DOHH2 (cell line): ENCODE results near the gene LHX2.

Experiments
- H3F3A ChIP-seq: fragments of 200-600 bp; sonication (generic), shearing (Covaris generic); 2 replicates; pipeline ENCODE4 v1.6.0; 2016; ENCODE audit warnings: antibody characterized with exemption, mild to moderate bottlenecking; ENCODE audit not compliant: control insufficient read depth, insufficient read depth
- H3K27ac ChIP-seq: fragments of 200-600 bp; sonication (generic); 2 replicates; pipeline ENCODE4 v1.5.1; 2014; ENCODE audit warnings: low read depth, mild to moderate bottlenecking, low read length, moderate library complexity
- H3K27me3 ChIP-seq: fragments of 200-600 bp; sonication (generic); 2 replicates; pipeline ENCODE4 v1.6.1; 2014; ENCODE audit warnings: mild to moderate bottlenecking, low read length, mixed read lengths; ENCODE audit not compliant: control insufficient read depth
- H3K36me3 ChIP-seq: fragments of 200-600 bp; sonication (generic); 2 replicates; pipeline ENCODE4 v1.6.1; 2014; ENCODE audit warnings: mild to moderate bottlenecking, low read length, moderate library complexity, mixed read lengths; ENCODE audit not compliant: control insufficient read depth
- H3K4me1 ChIP-seq: fragments of 200-600 bp; sonication (generic); 2 replicates; pipeline ENCODE4 v1.6.1; 2014; ENCODE audit warnings: mild to moderate bottlenecking, low read length, mixed read lengths; ENCODE audit not compliant: control insufficient read depth
- H3K4me2 ChIP-seq: fragments of 200-600 bp; sonication (generic); 2 replicates; pipeline ENCODE4 v1.6.0; 2014; ENCODE audit warnings: mild to moderate bottlenecking, low read length, moderate library complexity
- H3K4me3 ChIP-seq: fragments of 200-600 bp; sonication (generic); 2 replicates; pipeline ENCODE4 v1.5.1; 2014; ENCODE audit warnings: mild to moderate bottlenecking, low read length, mixed read lengths
- H3K79me2 ChIP-seq: fragments of 200-600 bp; sonication (generic); 2 replicates; pipeline ENCODE4 v1.6.1; 2014; ENCODE audit warnings: mild to moderate bottlenecking, low read length, mixed read lengths; ENCODE audit not compliant: control insufficient read depth
- H3K9me2 ChIP-seq: fragments of 200-600 bp; sonication (generic); replicated peaks from 2 replicates; pipeline ENCODE4 v1.6.1; 2014; ENCODE audit warnings: mild to moderate bottlenecking, low read length, mixed read lengths; ENCODE audit not compliant: control insufficient read depth
- H3K9me3 ChIP-seq: fragments of 200-600 bp; sonication (generic); 2 replicates; pipeline ENCODE4 v1.6.1; 2014; ENCODE audit warnings: antibody characterized with exemption, low read length, mixed read lengths; ENCODE audit not compliant: control insufficient read depth, insufficient read depth
- H4K20me1 ChIP-seq: fragments of 200-600 bp; sonication (generic); 2 replicates; pipeline ENCODE4 v1.6.0; 2014; ENCODE audit warnings: low read depth, mild to moderate bottlenecking, antibody characterized with exemption, low read length, moderate library complexity; ENCODE audit not compliant: control insufficient read depth, insufficient read depth
- CTCF ChIP-seq: fragments of 200-600 bp; sonication (generic); IDR thresholded peaks from one replicate; pipeline ENCODE4 v1.5.1; 2014; ENCODE audit warnings: antibody characterized with exemption, mild to moderate bottlenecking, low read depth, low read length; ENCODE audit not compliant: poor library complexity, severe bottlenecking
- EZH2phosphoT487 ChIP-seq: fragments of 200-600 bp; sonication (generic); IDR thresholded peaks from 2 replicates; pipeline ENCODE4 v1.6.1; 2017; ENCODE audit warnings: borderline replicate concordance, mild to moderate bottlenecking, antibody characterized with exemption, low read length, moderate library complexity, mixed read lengths

LHX2 gene

GRCh38 chr9:124066783-124067577 is 55.4 kb downstream of the LHX2 start:
- TF ChIP-seq CTCF (no peak), EZH2phosphoT487 (no peak)
- H3K79me2 ChIP-seq, result no peaks in the 10 kb centered on the region
- H3K4me1 ChIP-seq, result no peaks in the 10 kb centered on the region
- H4K20me1 ChIP-seq, result no peaks in the 10 kb centered on the region
- no peak overlapping the region for H3K4me3 ChIP-seq
- H3F3A ChIP-seq, result no peaks in the 10 kb centered on the region
- no peaks in the 10 kb centered on the region for H3K27me3 ChIP-seq
- H3K36me3 ChIP-seq, result no peaks in the 10 kb centered on the region
- H3K4me2 ChIP-seq, result no peak overlapping the region
- H3K9me2 ChIP-seq, result no peaks in the 10 kb centered on the region
- no peaks in the 10 kb centered on the region for H3K9me3 ChIP-seq
- H3K27ac ChIP-seq, result no peak overlapping the region

GRCh38 chr9:124068251-124068650 is 56.7 kb downstream of the LHX2 start:
- Histone ChIP-seq H3K4me3 (no peak overlapping the region), H3K36me3 (no peaks in the 10 kb centered on the region)
- TF ChIP-seq CTCF (no peak), EZH2phosphoT487 (no peak)

GRCh38 chr9:124074746-124075145 is 63.2 kb downstream of the LHX2 start:
- Histone ChIP-seq H4K20me1 (no peaks in the 10 kb centered on the region), H3K9me3 (no peaks in the 10 kb centered on the region), H3K27me3 (peaks cover 7% of the 10 kb centered on the region; the same call in 1 of the 2 replicates), H3K36me3 (no peaks in the 10 kb centered on the region), H3K4me2 (no peak overlapping the region), H3K9me2 (no peaks in the 10 kb centered on the region), H3K79me2 (no peaks in the 10 kb centered on the region), H3K4me3 (no peak overlapping the region), H3K27ac (no peak overlapping the region), H3K4me1 (no peaks in the 10 kb centered on the region), H3F3A (no peaks in the 10 kb centered on the region)
- TF ChIP-seq CTCF (no peak), EZH2phosphoT487 (no peak)

More at GRCh38 chr9:124068251-124068650, 56.7 kb downstream of the LHX2 start:
- Histone ChIP-seq H3K27me3 (peaks cover 2% of the 10 kb centered on the region; the same call in 1 of the 2 replicates), H3K4me1 (no peaks in the 10 kb centered on the region), H4K20me1 (no peaks in the 10 kb centered on the region), H3K4me2 (no peak overlapping the region), H3K27ac (no peak overlapping the region), H3K79me2 (no peaks in the 10 kb centered on the region), H3F3A (no peaks in the 10 kb centered on the region), H3K9me3 (no peaks in the 10 kb centered on the region), H3K9me2 (no peaks in the 10 kb centered on the region)
